Measurements from ENCODE around the gene ADGRG7.
"Not testable (repeated sequence)": the region's sequence is repeated elsewhere in the genome, so short reads cannot be mapped to it uniquely, and the experiment has no call there.

ADGRG7 gene, protein sequence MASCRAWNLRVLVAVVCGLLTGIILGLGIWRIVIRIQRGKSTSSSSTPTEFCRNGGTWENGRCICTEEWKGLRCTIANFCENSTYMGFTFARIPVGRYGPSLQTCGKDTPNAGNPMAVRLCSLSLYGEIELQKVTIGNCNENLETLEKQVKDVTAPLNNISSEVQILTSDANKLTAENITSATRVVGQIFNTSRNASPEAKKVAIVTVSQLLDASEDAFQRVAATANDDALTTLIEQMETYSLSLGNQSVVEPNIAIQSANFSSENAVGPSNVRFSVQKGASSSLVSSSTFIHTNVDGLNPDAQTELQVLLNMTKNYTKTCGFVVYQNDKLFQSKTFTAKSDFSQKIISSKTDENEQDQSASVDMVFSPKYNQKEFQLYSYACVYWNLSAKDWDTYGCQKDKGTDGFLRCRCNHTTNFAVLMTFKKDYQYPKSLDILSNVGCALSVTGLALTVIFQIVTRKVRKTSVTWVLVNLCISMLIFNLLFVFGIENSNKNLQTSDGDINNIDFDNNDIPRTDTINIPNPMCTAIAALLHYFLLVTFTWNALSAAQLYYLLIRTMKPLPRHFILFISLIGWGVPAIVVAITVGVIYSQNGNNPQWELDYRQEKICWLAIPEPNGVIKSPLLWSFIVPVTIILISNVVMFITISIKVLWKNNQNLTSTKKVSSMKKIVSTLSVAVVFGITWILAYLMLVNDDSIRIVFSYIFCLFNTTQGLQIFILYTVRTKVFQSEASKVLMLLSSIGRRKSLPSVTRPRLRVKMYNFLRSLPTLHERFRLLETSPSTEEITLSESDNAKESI

DNA sequence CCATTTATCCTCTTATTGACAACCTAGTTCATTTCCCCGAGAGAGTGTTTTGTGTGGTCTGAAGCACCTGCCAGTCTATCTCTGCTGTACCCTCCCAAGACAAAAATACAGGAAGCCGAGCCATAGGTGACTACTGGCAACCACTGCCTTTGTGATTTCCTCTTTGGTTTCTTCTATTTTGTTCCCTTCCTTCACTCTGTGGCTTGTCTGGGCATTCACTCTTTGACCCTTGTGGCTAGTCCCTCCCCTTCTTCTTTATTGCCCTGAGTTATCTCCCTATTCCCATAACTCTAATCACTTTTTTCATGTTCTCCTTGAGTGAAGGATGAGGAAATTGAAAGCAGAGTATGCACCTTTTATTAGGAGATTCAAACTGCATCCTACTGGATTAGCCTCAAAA lies at the start of gene ADGRG7:
TSS of gene ADGRG7 (plus strand) at position 297 of the 400 bp plus-strand sequence. CDS start 256 bp downstream, outside the sequence.
- peak; percentile 9 for DNase-seq

DNA sequence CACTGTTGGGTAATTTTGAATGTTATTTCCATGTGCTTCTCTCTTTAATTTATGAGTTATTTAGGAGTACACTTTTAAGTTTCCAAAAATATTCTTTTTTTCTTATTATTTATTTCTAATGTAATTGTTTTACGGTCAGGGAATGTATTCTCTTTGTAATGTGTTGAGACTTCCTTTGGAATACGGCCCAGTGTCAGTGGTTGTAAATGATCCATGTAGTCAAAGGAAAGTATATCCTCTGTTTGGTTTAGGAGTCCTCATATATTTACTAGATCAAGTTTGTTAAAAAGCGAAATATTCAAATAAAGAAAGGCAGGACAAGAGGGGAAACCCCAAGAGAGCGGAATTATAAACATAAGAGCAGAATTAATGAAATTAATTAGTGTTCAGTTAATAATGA lies 49.0 kb upstream of the ADGRG7 start:
- DNase-seq: no peak

DNA sequence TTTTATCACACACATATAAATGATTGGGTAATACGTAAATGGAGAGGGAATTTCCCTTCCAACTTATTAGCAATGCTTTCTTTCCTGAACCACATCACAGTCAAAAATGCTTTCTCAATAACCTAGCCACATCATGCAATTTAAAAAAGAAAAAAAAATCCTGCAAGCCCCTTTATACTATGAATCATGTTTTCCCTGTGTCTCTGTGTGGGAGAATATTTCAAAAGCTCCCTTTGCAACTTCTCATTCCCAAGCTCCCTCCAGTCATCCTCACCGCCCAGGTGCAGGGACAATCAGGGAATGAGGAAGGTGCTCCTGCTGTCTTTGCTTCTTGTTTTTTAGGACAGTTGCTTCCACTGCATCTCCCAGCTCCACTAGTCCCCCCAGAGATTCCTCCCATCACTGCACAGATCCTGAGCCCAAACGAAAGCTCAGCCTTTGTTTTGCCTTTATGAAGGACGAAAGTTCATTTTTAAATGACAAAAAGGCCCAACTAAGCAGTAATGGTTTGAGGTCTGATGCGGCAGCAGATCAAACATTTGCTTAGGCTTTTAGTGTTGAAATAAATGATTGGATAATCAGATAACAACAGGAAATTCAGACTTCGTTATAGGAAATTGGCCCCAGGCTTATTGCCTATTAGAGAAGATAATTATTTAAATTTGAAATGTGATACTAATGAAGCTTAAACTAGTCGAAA lies 47.8 kb upstream of the ADGRG7 start:
- no peak for DNase-seq

DNA sequence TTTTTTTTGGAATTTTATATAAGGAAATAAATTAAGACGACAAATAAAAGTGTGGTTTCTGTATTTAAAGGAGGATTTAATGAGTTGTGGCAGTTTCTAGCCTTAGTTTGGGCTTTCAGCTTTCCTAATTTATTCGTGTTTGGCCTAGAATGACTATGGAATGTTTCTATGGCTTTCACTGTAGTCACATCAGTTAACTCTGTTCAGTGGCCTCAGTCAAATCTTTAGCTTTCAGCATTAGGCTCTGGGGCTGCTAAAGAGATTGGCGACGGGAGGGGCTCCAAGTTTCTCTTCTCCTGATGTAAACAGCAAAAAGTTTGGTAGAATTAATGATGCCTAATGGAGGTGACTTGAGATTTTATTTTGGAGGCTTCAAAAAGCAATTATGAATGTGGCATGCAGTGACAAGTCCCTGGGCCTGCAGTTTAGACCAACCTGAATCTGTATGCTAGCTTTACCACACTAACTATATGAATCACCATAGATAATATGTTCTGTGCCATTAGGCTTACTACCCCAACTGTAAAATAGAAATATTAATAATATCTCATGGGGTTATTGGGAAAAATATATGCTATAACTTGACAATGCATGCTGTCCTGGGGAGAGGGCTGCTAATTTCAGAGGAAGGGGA lies 47.1 kb upstream of the ADGRG7 start:
- DNase-seq: no peak

DNA sequence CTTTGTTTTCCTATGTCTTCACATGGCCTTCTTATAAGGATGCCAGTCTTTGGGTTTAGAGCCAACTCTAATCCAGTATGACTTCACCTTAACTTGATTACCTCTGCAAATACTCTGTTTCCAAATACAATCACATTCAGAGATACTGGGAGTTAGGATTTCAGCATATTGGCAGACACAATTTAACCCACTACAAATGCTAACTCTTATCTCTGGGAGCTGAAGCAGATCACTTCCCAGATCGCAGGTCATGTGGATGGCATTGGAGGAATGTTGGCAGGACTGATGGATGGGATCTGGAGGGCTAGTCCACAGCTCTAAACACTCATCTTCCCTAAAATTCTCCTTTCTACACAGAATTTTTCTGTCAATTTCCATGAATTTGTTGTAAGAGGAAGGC lies 46.2 kb upstream of the ADGRG7 start:
- DNase-seq: no peak

DNA sequence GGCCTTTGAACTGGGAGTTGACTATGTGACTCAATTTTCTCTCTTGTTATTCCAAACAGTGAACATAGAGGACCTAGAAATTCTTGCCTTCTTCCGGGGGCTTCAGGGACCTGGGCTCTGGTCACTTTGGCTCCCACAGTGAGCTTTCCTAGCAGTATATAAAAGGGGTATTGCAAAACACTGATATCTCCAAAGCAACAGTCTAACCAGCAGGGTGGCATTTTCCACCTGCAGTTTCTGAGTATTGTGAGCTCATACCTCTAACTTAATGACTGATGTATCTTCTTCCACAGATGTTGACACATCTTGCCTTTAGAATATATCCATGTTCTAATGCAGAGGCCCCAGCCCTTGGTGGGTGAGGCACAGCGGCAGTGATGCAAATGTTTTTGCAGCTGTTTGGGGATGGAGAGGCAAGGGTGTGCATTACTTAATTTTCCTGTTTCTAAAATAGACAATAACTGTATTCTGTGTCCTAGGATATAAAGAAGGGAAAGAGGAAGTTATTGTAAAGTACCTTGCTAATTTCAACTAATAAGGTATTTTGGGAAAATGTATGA lies 45.7 kb upstream of the ADGRG7 start:
- DNase-seq: peak; percentile 33

DNA sequence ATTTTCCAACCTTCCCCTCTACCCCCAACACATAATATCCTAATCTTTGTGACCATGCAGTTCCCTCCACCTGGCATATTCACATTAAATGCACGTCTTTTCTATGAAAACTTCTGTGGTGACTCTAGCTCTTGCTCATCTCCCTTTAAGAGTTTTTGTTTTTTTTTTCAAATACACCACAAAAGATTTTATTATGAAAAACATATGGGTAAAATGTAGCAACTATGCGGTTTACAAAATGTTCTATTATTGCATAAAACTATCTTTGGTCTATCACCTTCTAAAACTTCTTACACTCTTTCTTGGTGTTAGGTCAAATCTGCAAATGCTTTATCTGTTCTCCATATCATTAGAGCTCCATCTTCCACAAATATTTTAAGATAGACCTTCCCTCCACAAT lies 38.6 kb upstream of the ADGRG7 start:
- no peak for DNase-seq

DNA sequence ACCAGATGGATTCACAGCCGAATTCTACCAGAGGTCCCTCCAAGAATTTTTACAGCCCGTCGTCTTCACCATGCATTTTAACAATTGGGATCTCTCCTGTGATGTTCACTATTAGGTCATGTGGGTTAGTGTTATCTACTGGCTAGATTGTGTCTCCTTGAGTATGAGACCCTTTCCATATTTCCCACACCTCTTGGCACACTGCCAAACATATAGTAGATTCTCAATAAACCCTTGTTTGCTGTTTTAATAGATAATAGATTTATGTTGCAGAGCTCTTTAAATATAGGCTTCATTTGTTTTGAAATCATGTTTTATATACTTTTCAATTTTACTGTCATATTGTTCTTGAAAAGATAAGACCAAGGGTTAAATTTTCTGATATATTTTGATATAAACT lies 34.9 kb upstream of the ADGRG7 start:
- no peak for DNase-seq

DNA sequence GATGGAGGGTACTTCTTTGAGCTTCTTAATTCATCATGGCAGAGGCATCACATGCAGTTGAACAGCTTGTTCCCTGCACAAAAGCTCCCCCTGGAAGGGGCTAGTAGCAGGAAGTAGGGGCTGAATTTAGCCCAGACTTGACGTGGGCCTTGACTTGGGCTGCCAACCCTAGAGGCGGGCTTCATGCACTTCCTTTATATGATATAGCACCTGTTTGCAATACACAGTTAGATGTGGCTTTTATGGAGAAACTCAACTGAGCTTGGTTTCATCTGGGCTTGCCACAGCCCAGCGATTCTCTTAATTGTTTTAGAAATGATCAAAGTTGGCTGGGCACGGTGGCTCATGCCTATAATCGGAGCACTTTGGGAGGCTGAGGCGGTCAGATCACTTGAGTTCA lies 33.7 kb upstream of the ADGRG7 start:
- DNase-seq: no peak

DNA sequence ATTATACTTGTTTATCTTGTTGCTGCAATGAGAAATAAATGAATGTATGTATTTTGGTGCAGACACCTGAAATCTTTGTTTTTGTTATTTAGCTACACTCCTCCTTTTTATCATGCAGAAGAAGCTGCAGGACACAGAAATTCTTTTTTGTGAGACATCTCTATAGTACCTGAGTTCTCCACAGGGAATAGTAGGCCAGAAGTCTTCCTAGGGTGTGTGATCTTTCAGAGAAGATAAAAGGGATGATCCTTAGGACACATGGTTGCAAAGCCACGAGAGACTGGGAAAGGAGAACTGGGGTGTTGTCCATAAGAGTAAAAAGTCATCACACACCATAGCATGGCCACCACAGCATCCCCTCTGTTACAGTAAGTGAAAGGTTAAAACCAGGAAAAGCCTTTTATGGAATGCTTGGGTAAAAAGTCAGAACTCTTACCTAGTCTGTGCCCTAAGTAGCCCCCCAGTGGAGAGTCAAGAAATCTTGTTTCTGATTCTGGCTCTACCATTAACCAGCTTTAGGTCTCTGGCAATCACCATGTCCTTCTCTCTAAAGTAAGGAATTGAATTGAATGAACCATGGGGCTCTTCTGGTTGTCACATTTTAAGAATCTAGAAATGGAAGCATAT lies 31.9 kb upstream of the ADGRG7 start:
- no peak for DNase-seq

DNA sequence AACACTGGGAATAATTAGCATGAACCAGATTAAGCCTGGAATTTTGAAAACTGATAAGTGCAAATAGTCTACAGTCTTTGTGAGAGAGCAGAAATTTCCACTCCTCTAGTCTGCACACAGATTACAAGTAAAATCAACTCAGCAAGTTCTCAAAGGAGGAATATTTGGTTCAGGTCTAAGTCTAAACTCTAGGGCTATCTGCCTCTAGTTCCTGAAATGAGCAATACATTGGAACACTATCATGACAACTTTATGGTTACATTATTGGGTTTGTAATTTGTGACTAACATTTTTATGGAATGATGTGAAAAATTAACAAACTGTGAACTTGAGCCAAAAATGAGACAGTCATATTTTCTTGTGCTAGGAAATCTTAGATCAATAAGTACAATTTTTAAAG lies 30.8 kb upstream of the ADGRG7 start:
- no peak for DNase-seq

DNA sequence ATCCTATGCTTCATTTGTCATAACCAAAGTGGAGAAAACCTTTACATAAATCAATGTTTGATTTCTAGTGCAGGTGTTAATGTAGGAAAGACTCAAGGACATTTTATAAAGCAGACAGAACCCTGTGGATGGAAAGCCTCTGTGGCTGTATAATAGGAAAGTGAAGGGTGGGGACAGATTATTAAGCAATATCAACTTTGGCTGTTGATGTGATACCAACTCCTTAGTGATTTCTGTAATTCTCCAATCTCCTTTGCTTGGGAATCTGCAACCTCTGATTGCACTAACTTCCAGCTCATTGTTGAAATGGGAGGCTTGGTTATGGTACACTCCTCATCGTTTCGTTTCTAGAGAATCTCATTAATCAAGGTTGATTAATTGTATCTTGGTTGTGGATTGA lies 29.3 kb upstream of the ADGRG7 start:
- no peak for DNase-seq

DNA sequence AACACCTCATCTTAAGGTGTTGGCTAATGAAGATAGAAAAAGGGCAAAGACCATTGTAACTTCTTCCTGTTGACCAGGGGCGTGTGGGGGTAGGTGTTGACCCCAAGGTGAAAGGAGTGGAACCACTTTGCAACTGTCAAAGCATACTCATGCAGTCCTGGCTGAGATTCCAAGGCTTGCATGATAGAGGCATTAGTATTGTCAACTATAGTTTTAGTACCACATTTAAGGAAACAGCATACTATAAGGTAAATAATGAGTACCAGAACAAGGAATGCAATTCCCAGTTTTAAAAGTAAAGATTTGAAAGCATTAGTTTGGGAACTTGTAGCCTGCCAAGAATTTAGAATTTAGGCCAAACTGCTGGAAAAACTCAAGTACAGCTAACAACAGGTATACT lies 27.8 kb upstream of the ADGRG7 start:
- no peak for DNase-seq

DNA sequence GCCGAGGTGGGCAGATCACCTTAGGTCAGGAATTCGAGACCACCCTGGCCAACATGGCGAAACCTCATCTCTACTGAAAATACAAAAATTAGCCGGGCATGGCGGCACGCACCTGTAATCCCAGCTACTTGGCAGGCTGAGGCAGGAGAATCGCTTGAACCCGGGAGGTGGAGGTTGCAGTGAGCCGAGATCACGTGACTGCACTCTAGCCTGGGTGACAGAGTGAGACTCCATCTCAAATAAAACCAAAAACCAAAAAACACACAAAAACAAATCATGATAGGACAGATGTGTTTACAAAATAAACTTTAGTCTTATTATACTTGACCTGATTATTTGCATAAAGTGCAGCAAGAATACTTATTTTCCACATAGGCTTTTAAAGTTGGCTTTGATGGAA lies 27.2 kb upstream of the ADGRG7 start:
- not testable (repeated sequence) for DNase-seq

DNA sequence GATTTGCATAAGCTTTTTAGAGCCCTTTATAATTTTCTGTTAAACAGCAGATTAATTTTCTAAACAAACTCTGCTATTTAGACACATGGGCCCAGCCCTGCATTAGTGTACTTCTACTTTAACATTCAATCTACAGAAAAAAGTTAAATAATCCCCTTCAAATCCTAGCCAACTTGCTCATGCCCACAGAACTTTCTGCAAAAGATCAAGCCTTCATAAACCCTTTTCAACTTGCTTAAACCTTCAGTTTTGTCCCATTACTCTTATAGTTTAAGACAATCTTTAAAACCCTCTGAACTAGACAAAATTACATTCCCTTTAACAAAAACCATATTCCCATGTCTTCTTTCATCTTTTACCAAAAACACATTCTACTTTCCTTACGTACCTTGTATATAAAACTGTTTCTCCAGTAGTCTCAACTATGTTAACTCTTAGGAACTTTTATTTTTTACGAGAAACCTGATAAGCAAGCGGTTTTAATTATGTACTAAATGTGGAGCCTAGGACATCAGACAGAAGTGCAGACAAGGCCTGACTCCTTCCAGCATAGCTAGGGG lies 25.2 kb upstream of the ADGRG7 start:
- no peak for DNase-seq

DNA sequence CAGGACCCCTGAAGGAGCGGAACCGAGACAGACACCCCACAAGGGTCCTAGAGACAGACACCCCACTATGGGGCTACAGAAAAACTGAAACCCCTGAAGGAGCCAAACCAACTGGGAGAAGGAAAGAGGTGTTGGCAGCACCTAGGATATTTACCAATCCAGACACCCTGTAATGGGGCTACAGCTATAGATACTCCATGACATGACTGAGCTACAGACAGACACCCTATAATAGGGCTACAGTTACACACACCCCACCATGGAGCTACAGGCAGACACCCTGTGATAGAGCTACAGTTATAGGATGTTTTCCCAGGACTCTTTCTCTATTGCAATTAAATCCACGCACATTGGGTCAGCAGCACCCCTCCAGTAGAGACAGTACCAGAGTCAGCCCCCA lies 22.6 kb upstream of the ADGRG7 start:
- DNase-seq: no peak

DNA sequence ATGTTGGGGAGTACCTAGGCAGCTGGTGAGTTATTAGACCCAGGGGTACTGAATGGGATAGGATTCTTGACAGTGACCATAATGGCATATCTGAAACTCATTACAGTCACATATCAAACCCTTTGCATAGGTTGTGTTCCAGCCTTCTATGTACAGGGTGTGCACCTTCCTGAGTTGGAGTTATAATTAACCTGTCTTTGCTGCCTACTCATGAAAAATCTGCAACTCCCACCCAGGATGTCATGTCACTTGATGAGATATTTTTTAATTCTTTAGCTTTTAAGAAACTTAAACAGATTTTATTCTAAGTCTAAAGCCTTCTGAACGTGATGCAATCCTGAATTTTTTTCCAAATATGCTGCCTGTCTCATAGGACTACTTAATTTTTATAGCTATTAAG lies 21.1 kb upstream of the ADGRG7 start:
- no peak for DNase-seq

DNA sequence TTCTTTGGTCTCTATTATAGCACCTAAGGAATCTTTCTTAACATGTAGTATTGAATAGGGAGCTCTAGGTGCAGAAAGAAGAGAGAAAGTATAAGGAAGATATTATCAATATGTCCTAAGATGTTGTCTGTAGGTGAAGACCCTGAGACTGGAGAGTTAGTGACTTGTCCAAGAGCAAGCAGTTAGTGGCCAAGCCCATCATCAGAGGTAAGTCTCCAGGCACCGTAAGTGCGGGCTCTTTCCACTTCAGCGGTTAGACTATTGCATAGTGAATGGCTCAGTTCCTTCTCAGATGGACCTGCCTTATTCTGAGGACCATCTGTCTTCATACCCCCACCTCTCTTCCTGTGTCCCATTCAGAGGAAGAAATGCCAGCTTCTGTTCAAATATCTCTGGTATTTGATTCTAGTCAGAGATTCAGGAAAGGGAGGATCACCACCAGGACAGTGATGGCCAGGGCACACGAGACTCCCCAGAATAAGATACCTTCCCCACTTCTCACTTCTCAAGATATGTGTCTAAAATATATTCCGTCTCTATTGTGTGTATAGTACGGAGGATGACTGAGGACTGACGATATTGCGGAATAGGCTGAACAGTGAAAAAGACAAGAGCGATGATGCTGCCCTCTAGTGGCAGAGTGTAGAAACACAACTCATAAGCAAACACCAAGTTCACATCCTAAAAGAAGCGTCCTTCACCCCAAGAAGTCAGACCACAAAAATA lies 19.1 kb upstream of the ADGRG7 start:
- DNase-seq: peak; percentile 59

DNA sequence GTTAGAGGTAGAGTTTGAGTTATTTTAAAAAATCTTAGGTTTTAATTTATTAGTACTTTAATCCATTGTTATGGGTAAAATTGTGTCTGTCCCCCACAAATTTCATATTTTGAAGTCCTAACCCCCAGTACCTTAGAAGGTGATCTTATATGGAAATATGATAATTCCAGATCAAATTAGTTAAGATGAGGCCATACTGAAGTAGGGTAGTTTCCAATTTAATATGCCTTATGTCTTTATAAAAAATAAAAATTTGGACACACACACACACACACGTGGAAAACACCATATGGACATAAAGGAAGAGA lies 18.6 kb upstream of the ADGRG7 start:
- no peak for DNase-seq

DNA sequence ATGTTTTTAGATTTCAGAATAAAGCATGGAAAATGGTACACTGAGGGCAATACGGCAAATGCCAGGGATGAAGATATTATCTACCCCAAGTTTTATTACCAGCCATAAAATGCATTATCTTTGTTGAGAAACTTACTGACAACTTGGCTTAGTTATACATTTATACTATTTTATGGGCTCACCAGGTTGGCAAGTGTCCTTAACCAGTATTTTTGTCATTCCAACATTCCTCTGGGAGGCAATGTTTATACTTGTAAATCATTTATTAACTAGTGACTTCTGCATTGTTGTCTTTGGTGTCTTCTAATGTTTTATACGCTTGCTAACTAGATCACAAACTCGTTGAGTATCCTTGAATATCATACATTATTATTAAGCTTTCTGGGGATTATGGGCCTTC lies 18.0 kb upstream of the ADGRG7 start:
- DNase-seq: no peak

Data from MV-4-11 (cell line).